HEK293 (cell line): ENCODE data around the gene BCDIN3D.

Experiments used
- CTCF ChIA-PET: fragments of 350-600 bp; formaldehyde crosslinking; extraction: SDS; loops from one replicate; lab custom pipeline; 2021; ENCODE audit warnings: antibody characterized with exemption; lab: Yijun Ruan, JAX
- POLR2A ChIA-PET: fragments of 300-600 bp; formaldehyde crosslinking; extraction: SDS; loops from one replicate; lab custom pipeline; 2020; ENCODE audit warnings: antibody characterized with exemption, inconsistent platforms; lab: Yijun Ruan, JAX
- H3K27ac ChIP-seq: fragments of 200-500 bp; sonication (Bioruptor generic); 2 replicates; pipeline ENCODE4 v1.5.1; 2014; ENCODE audit warnings: low read depth, low read length, control low read depth, inconsistent platforms; ENCODE audit errors: extremely low read depth
- H3K36me3 ChIP-seq, 2 experiments: fragments of 200-500 bp in 1 of 2; sonication (Bioruptor generic) in 1 of 2; 1 replicate in 1 of 2; 2 replicates in 1 of 2; pipeline ENCODE4 v1.5.1; 2014 to 2017; ENCODE audit warnings: inconsistent platforms in 2 of 2, low read length in 2 of 2; ENCODE audit not compliant: control insufficient read depth in 2 of 2, insufficient read depth in 1 of 2
- H3K4me1 ChIP-seq: fragments of 200-500 bp; sonication (Bioruptor generic); 2 replicates; pipeline ENCODE4 v1.5.1; 2014; ENCODE audit warnings: mild to moderate bottlenecking, low read length, inconsistent platforms; ENCODE audit not compliant: control insufficient read depth, insufficient read depth
- H3K4me3 ChIP-seq: 2 replicates; pipeline ENCODE4 v1.5.1; 2011; ENCODE audit warnings: low read depth, mild to moderate bottlenecking, control low read depth, low read length, moderate library complexity
- H3K9me3 ChIP-seq: fragments of 200-500 bp; sonication (Bioruptor generic); 2 replicates; pipeline ENCODE4 v1.5.1; 2014; ENCODE audit warnings: low read depth, low read length, inconsistent platforms; ENCODE audit not compliant: control insufficient read depth, insufficient read depth
- IKZF3 ChIP-seq: fragments of 450-650 bp; IDR thresholded peaks from 2 replicates; pipeline ENCODE4 v1.5.0; 2018; ENCODE audit warnings: missing biosample characterization, mild to moderate bottlenecking, missing genetic modification characterization, moderate library complexity
- ZNF138 ChIP-seq: fragments of 450-650 bp; formaldehyde crosslinking; IDR thresholded peaks from 2 replicates; pipeline ENCODE4 v1.5.1; 2016; ENCODE audit warnings: missing biosample characterization, missing genetic modification characterization, borderline replicate concordance
- ZNF16 ChIP-seq: fragments of 450-650 bp; formaldehyde crosslinking; IDR thresholded peaks from 2 replicates; pipeline ENCODE4 v1.5.1; 2016; ENCODE audit warnings: low read depth, missing biosample characterization, missing genetic modification characterization
- ZNF292 ChIP-seq: fragments of 450-650 bp; formaldehyde crosslinking; IDR thresholded peaks from 2 replicates; pipeline ENCODE4 v1.5.1; 2016; ENCODE audit warnings: low read depth, missing biosample characterization, missing genetic modification characterization, borderline replicate concordance
- ZNF394 ChIP-seq: fragments of 450-650 bp; formaldehyde crosslinking; IDR thresholded peaks from 2 replicates; pipeline ENCODE4 v1.5.1; 2016; ENCODE audit warnings: missing biosample characterization, missing genetic modification characterization, mild to moderate bottlenecking, moderate library complexity, borderline replicate concordance
- ZNF600 ChIP-seq: fragments of 450-650 bp; formaldehyde crosslinking; IDR thresholded peaks from 2 replicates; pipeline ENCODE4 v1.5.1; 2016; ENCODE audit warnings: missing biosample characterization, missing genetic modification characterization
- TF ChIP-seq, protein P1 (sequence below): fragments of 450-650 bp; formaldehyde crosslinking; IDR thresholded peaks from 2 replicates; pipeline ENCODE4 v1.5.1; 2016; ENCODE audit warnings: missing biosample characterization, missing genetic modification characterization
- TF ChIP-seq, protein P2 (sequence below): fragments of 450-650 bp; formaldehyde crosslinking; IDR thresholded peaks from 2 replicates; pipeline ENCODE4 v1.5.1; 2016; ENCODE audit warnings: missing biosample characterization, missing genetic modification characterization
- TF ChIP-seq, protein P3 (sequence below): fragments of 450-650 bp; formaldehyde crosslinking; optimal IDR thresholded peaks from 2 replicates; pipeline ENCODE3; 2016; ENCODE audit warnings: missing biosample characterization, mild to moderate bottlenecking, missing genetic modification characterization

The BCDIN3D gene

DNA sequence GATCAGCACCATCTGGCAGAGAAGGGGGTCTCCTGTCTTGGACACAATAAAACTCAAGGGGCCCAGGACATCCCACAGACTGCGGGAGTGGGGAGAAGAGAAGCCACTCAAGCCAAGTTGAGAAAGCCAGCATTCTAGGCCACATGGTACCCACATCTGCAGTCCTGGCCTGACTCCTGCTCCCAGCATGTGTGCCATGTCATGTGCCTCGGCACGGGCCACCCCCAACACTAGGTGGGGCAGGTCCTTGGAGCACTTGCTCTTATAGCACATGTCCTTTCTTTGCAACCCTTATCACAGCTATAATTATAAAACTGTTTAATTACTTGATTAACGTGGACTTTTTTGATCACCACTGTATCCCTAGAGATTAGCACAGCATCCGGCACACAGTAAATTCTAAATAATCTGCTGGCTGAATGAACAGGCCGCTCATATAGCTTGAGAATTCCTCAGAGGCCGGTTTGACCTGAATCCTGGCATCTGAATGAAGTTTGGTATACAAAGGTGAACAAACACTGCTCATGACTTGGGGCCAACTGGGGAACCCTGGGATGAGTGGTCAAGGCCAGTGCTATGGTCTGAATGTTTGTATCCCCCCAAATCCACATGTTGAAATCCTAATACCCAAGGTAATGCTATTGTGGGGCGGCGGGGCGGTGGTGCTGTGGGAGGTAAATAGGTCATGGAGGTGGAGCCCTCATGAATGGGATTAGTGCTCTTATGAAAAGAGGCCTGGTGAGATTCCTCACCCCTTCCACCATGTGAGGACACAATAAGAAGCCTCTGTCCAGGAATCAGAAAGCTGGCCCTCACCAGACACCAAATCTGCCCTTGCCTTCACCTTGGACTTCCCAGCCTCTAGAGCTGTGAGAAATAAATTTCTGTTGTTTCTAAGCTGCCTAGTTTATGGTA, 21.3 kb downstream of the BCDIN3D start:
- peaks cover 6 to 32% of the 10 kb centered on the region in 2 experiments; a peak in 2 of 3 replicates for H3K36me3 ChIP-seq
- H3K9me3 ChIP-seq, result no peaks in the 10 kb centered on the region
- POLR2A ChIA-PET, result interaction anchor here (0.5 to 0.6 kb wide), 2 partner anchors 80 to 263 kb away, joined by 3 to 4 read pairs; partner anchors contain the start of gene TMBIM6
- TF ChIP-seq, protein P1, sequence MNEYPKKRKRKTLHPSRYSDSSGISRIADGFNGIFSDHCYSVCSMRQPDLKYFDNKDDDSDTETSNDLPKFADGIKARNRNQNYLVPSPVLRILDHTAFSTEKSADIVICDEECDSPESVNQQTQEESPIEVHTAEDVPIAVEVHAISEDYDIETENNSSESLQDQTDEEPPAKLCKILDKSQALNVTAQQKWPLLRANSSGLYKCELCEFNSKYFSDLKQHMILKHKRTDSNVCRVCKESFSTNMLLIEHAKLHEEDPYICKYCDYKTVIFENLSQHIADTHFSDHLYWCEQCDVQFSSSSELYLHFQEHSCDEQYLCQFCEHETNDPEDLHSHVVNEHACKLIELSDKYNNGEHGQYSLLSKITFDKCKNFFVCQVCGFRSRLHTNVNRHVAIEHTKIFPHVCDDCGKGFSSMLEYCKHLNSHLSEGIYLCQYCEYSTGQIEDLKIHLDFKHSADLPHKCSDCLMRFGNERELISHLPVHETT (tag by site-specific recombination), result no peak
- TF ChIP-seq, protein P2, sequence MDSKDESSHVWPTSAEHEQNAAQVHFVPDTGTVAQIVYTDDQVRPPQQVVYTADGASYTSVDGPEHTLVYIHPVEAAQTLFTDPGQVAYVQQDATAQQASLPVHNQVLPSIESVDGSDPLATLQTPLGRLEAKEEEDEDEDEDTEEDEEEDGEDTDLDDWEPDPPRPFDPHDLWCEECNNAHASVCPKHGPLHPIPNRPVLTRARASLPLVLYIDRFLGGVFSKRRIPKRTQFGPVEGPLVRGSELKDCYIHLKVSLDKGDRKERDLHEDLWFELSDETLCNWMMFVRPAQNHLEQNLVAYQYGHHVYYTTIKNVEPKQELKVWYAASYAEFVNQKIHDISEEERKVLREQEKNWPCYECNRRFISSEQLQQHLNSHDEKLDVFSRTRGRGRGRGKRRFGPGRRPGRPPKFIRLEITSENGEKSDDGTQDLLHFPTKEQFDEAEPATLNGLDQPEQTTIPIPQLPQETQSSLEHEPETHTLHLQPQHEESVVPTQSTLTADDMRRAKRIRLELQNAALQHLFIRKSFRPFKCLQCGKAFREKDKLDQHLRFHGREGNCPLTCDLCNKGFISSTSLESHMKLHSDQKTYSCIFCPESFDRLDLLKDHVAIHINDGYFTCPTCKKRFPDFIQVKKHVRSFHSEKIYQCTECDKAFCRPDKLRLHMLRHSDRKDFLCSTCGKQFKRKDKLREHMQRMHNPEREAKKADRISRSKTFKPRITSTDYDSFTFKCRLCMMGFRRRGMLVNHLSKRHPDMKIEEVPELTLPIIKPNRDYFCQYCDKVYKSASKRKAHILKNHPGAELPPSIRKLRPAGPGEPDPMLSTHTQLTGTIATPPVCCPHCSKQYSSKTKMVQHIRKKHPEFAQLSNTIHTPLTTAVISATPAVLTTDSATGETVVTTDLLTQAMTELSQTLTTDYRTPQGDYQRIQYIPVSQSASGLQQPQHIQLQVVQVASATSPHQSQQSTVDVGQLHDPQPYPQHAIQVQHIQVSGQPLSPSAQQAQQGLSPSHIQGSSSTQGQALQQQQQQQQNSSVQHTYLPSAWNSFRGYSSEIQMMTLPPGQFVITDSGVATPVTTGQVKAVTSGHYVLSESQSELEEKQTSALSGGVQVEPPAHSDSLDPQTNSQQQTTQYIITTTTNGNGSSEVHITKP (tag by site-specific recombination), result peak; percentile 45; the same call in 1 of the 2 replicates
- TF ChIP-seq, all 188 proteins: peak for 1
- CTCF ChIA-PET, result interaction anchor here (0.6 to 2.0 kb wide), 4 partner anchors 10 to 146 kb away, joined by 3 to 11 read pairs (median 3); no protein-coding TSS in a partner anchor
- Histone ChIP-seq H3K27ac (no peak overlapping the region), H3K4me1 (peaks cover 8% of the 10 kb centered on the region; the same call in 1 of the 2 replicates), H3K4me3 (no peak overlapping the region)

DNA sequence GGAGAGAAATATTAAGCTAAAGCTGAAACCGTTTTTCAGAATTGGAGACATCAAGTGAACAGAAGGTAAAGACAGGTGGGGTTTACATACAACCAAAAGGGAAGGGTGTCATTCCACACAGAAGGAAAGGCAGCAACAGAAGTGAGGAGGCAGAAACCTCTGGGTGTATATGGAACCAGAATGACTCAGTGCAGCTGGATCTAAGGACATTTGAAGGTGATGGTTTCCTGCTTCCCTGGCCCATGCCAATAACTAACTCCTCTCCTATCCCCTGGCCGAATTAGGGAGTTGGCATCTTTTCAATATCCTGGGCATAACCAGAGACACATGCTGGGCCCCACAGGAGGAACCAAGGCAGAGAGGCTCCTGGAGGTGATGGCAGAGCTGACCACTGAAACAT, 23.1 kb downstream of the BCDIN3D start:
- H3K4me1 ChIP-seq, result no peaks in the 10 kb centered on the region
- peaks cover 13 to 34% of the 10 kb centered on the region in 2 experiments; a peak in 2 of 3 replicates for H3K36me3 ChIP-seq
- ChIA-PET CTCF (interaction anchor here (0.6 to 0.9 kb wide), 2 partner anchors 19 to 42 kb away, joined by 3 to 5 read pairs; no protein-coding TSS in a partner anchor), POLR2A (interaction anchor here (1.8 kb wide), 1 partner anchor 9 kb away, joined by 7 read pairs; the partner anchor contains the start of gene NCKAP5L)
- H3K9me3 ChIP-seq, result no peaks in the 10 kb centered on the region
- H3K27ac ChIP-seq, result no peak overlapping the region
- TF ChIP-seq, protein P3, sequence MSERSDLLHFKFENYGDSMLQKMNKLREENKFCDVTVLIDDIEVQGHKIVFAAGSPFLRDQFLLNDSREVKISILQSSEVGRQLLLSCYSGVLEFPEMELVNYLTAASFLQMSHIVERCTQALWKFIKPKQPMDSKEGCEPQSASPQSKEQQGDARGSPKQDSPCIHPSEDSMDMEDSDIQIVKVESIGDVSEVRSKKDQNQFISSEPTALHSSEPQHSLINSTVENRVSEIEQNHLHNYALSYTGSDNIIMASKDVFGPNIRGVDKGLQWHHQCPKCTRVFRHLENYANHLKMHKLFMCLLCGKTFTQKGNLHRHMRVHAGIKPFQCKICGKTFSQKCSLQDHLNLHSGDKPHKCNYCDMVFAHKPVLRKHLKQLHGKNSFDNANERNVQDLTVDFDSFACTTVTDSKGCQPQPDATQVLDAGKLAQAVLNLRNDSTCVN, result peak; percentile 4
- TF ChIP-seq IKZF3 (tag by site-specific recombination), result no peak
- TF ChIP-seq, protein P2 (tag by site-specific recombination), result peak; percentile 18; the same call in 1 of the 2 replicates
- H3K4me3 ChIP-seq, result no peak overlapping the region

DNA sequence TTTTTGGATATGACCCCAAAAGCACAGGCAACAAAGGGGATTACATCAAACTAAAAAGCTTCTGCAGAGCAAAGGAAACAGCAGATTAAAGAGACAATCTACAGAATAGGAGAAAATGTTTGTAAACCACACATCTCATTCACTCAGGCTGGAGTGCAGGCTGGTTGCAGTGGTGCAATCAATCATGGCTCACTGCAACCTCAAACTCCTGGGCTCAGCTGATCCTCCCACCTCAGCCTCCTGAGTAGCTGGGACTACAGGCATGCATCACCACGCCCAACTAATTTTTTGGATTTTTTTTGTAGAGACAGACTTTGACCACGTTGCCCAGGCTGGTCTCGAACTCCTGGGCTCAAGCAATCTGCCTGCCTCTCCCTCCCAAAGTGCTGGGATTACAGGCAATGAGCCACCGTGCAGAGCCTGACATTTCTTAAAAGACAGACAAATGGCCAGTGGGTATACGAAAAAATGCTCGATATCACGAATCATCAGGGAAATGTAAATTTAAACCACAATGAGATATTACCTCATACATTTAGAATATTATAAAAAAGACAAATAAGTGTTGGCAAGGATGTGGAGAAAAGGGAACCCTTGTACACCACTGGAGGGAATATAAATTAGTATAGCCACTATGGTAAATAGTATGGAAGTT, 24.5 kb downstream of the BCDIN3D start:
- peaks cover 13 to 22% of the 10 kb centered on the region in 2 experiments; a peak in 2 of 3 replicates for H3K36me3 ChIP-seq
- CTCF ChIA-PET, result no interaction called here
- POLR2A ChIA-PET, result interaction anchor here (3.6 kb wide), 1 partner anchor 10 kb away, joined by 23 read pairs; the partner anchor contains the start of gene NCKAP5L
- H3K9me3 ChIP-seq, result no peaks in the 10 kb centered on the region
- no peak overlapping the region for H3K4me3 ChIP-seq
- H3K4me1 ChIP-seq, result no peaks in the 10 kb centered on the region
- no peak overlapping the region for H3K27ac ChIP-seq
- TF ChIP-seq ZNF16 (no peak), ZNF292 (tag by site-specific recombination) (no peak), ZNF600 (no peak), ZNF138 (no peak), ZNF394 (tag by site-specific recombination) (peak; percentile 47; the same call in 1 of the 2 replicates)
